Stimulated activated naive CD8-positive, alpha-beta T cell treated with anti-CD3 and anti-CD28 coated beads, Interleukin-15, amount 100 ng/mL, for 72 hours (primary cell): Measurements from ENCODE around the gene PLEKHO1.
A peak's percentile ranks its signal among the peaks of the same experiment; 100 is the strongest.
"Not testable (repeated sequence)": the region's sequence is repeated elsewhere in the genome, so short reads cannot be mapped to it uniquely, and the experiment has no call there.

ENCODE experiments used
- ATAC-seq: fragments of 150-1000 bp; cut with Tn5 transposase; 2 replicates; pipeline ENCODE4 v1.10.0; 2021; ENCODE audit warnings: mild to moderate bottlenecking, moderate library complexity
- DNase-seq, 2 donors: peaks; one replicate each; pipeline ENCODE4 v3.0.0; 2021 to 2022
- H3K27ac Mint-ChIP-seq, 2 donors: one replicate each; pipeline ENCODE4 v1.8.0; 2022; ENCODE audit warnings: mild to moderate bottlenecking in 2 of 2, mixed read lengths in 2 of 2, moderate library complexity in 2 of 2
- H3K27me3 Mint-ChIP-seq: one replicate; pipeline ENCODE4 v1.8.0; 2022; ENCODE audit warnings: mixed read lengths
- H3K4me1 Mint-ChIP-seq: one replicate; pipeline ENCODE4 v1.8.0; 2022; ENCODE audit warnings: mild to moderate bottlenecking, mixed read lengths
- H3K4me3 Mint-ChIP-seq, 2 donors: one replicate each; pipeline ENCODE4 v1.8.0; 2022; ENCODE audit warnings: mild to moderate bottlenecking in 2 of 2, mixed read lengths in 2 of 2, moderate library complexity in 1 of 2
- H3K9me3 Mint-ChIP-seq, 2 donors: one replicate each; pipeline ENCODE4 v1.8.0; 2022; ENCODE audit warnings: mixed read lengths in 2 of 2

PLEKHO1 gene

GRCh38 chr1:150182247-150182646 lies 32.5 kb downstream of the PLEKHO1 start:
- Mint-ChIP-seq H3K9me3 (no peaks in the 10 kb centered on the region), H3K4me1 (peaks cover 7% of the 10 kb centered on the region), H3K27me3 (no peaks in the 10 kb centered on the region), H3K4me3 (no peak overlapping the region), H3K27ac (no peak overlapping the region)
- no peak for DNase-seq
- no peak for ATAC-seq

- Mint-ChIP-seq H3K9me3 (no peaks in the 10 kb centered on the region), H3K4me1 (peaks cover 12% of the 10 kb centered on the region), H3K27ac (no peak overlapping the region), H3K27me3 (no peaks in the 10 kb centered on the region), H3K4me3 (no peak overlapping the region)
- DNase-seq, result no peak
- ATAC-seq, result no peak
These were observed 33.3 kb downstream of the PLEKHO1 start for GRCh38 chr1:150183061-150183460.

- no peak overlapping the region for H3K27ac Mint-ChIP-seq
- ATAC-seq (no peak), DNase-seq (no peak)
- H3K4me3 Mint-ChIP-seq, result no peak overlapping the region
- no peaks in the 10 kb centered on the region for H3K27me3 Mint-ChIP-seq
- no peaks in the 10 kb centered on the region for H3K9me3 Mint-ChIP-seq
- H3K4me1 Mint-ChIP-seq, result peaks cover 12% of the 10 kb centered on the region
These were observed 35.8 kb downstream of the PLEKHO1 start for GRCh38 chr1:150185481-150185880.

- ATAC-seq, DNase-seq, H3K27ac Mint-ChIP-seq, H3K27me3 Mint-ChIP-seq, H3K9me3 Mint-ChIP-seq: not testable (repeated sequence)
- H3K4me1 Mint-ChIP-seq, result peaks cover 12% of the 10 kb centered on the region
- peak overlapping the region in 1 of 2 donors; percentile 8 for H3K4me3 Mint-ChIP-seq
These were observed 36.7 kb downstream of the PLEKHO1 start for GRCh38 chr1:150186438-150186788.

- no peaks in the 10 kb centered on the region for H3K27me3 Mint-ChIP-seq
- peaks cover 12% of the 10 kb centered on the region for H3K4me1 Mint-ChIP-seq
- no peaks in the 10 kb centered on the region for H3K9me3 Mint-ChIP-seq
- ATAC-seq (peak; percentile 76), DNase-seq (peak; percentile 37 to 38)
- no peak overlapping the region for H3K27ac Mint-ChIP-seq
- H3K4me3 Mint-ChIP-seq, result peak overlapping the region; percentile 34 to 67
These were observed 37.3 kb downstream of the PLEKHO1 start for GRCh38 chr1:150186789-150187559.

- no peak overlapping the region for H3K4me3 Mint-ChIP-seq
- no peaks in the 10 kb centered on the region for H3K27me3 Mint-ChIP-seq
- no peaks in the 10 kb centered on the region for H3K9me3 Mint-ChIP-seq
- peaks cover 12% of the 10 kb centered on the region for H3K4me1 Mint-ChIP-seq
- ATAC-seq (no peak), DNase-seq (no peak)
- H3K27ac Mint-ChIP-seq, result no peak overlapping the region
These were observed 37.8 kb downstream of the PLEKHO1 start for GRCh38 chr1:150187560-150187931.

GRCh38 chr1:150192012-150192411 lies 42.3 kb downstream of the PLEKHO1 start:
- DNase-seq (no peak), ATAC-seq (no peak)
- Mint-ChIP-seq H3K9me3 (no peaks in the 10 kb centered on the region), H3K27me3 (no peaks in the 10 kb centered on the region), H3K27ac (no peak overlapping the region), H3K4me1 (peaks cover 7% of the 10 kb centered on the region), H3K4me3 (no peak overlapping the region)

GRCh38 chr1:150194381-150195031 lies 44.8 kb downstream of the PLEKHO1 start:
- DNase-seq (no peak), ATAC-seq (no peak)
- H3K4me3 Mint-ChIP-seq, result no peak overlapping the region

GRCh38 chr1:150196417-150196816 lies 46.7 kb downstream of the PLEKHO1 start:
- no peaks in the 10 kb centered on the region for H3K27me3 Mint-ChIP-seq
- no peak overlapping the region for H3K27ac Mint-ChIP-seq
- H3K9me3 Mint-ChIP-seq, result no peaks in the 10 kb centered on the region
- no peak for DNase-seq
- no peak overlapping the region for H3K4me3 Mint-ChIP-seq
- no peaks in the 10 kb centered on the region for H3K4me1 Mint-ChIP-seq
- no peak for ATAC-seq

More at GRCh38 chr1:150194381-150195031, 44.8 kb downstream of the PLEKHO1 start:
- H3K9me3 Mint-ChIP-seq, result no peaks in the 10 kb centered on the region
- no peaks in the 10 kb centered on the region for H3K27me3 Mint-ChIP-seq
- no peaks in the 10 kb centered on the region for H3K4me1 Mint-ChIP-seq
- H3K27ac Mint-ChIP-seq, result no peak overlapping the region

- Mint-ChIP-seq H3K27me3 (no peaks in the 10 kb centered on the region), H3K4me1 (no peaks in the 10 kb centered on the region), H3K4me3 (no peak overlapping the region), H3K9me3 (no peaks in the 10 kb centered on the region), H3K27ac (no peak overlapping the region)
- ATAC-seq (no peak), DNase-seq (no peak)
These were observed 57.7 kb downstream of the PLEKHO1 start for GRCh38 chr1:150207281-150207971.

GRCh38 chr1:150208460-150208859 lies 58.7 kb downstream of the PLEKHO1 start:
- H3K4me3 Mint-ChIP-seq, H3K27ac Mint-ChIP-seq, H3K9me3 Mint-ChIP-seq, H3K27me3 Mint-ChIP-seq, ATAC-seq, H3K4me1 Mint-ChIP-seq, DNase-seq: not testable (repeated sequence)
